Measurements from ENCODE around the gene VGLL4.

DNA sequence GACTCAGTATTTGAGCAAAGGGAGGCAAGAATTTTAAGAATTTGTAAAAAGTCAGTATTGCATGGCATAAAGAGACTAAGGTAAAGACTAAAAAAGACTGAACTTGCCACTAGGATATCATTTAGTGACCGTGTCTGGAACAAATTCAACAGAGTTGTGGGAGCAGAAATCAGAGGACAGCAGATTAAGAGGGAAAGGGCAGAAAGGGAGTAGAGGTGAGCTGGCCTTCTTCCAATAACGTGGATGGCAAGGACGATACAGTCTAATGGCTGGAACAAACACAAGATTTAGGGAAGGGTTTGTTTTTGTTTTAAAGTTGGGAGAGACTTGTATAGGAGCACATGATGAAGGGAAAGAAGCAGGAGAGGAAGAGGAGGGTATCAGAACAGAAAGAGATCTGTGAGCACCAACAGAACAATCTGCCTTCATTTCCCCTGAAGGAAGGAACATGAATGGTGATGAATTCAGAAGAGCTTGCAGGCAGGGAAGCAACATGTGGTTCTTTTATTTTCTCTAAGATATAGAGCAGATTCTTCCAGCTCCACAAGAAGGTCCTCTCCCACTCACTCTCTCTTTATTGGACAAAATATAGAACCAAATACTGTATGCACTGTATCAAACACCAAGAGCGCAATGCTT is 8.6 kb downstream of the VGLL4 start:
- TF ChIP-seq CTCF (conservative IDR thresholded peaks at IDR 0.05; ENCODE audit: low read length) (no peak), EZH2phosphoT487 (IDR thresholded peaks at IDR 0.05; ENCODE audit: borderline replicate concordance) (no peak)

Measured in Loucy (cell line).